H1 (cell line): Measurements from ENCODE around the gene MARCHF10. TPM values are rescaled to one million over a fixed set of nuclear protein-coding genes. Genes with fewer than 3 reads are reported as not detected.

Experiments used
- CTCF ChIA-PET: fragments of 300-600 bp; sonication (Branson Sonifier 250); formaldehyde crosslinking; loops from one replicate; lab custom pipeline; 2021; ENCODE audit not compliant: partially characterized antibody; lab: Charles Lee
- POLR2A ChIA-PET: fragments of 300-600 bp; sonication (Branson Sonifier 250); formaldehyde crosslinking; loops from one replicate; lab custom pipeline; 2021; ENCODE audit warnings: inconsistent platforms; ENCODE audit not compliant: partially characterized antibody; lab: Charles Lee
- DNase-seq, 2 experiments: peaks; one replicate each; pipeline versions ENCODE4 v3.0.0 to v3.0.0-alpha.2; 2010 to 2022; ENCODE audit warnings: low spot score in 2 of 2, low read depth in 1 of 2, mixed read lengths in 1 of 2
- FAIRE-seq: peaks from 2 replicates; lab custom pipeline; 2011; peaks lifted over from hg19 to GRCh38; lab: Jason Lieb, UNC
- H2AFZ ChIP-seq: 2 replicates; pipeline ENCODE4 v1.8.1; 2012; ENCODE audit warnings: low read length, inconsistent platforms
- H2AK5ac ChIP-seq: 2 replicates; pipeline ENCODE4 v1.6.1; 2013; ENCODE audit warnings: low read depth, low read length
- H2BK120ac ChIP-seq: replicated peaks from 2 replicates; pipeline ENCODE3; 2013; ENCODE audit warnings: low read depth, low read length, inconsistent platforms
- H2BK12ac ChIP-seq: 2 replicates; pipeline ENCODE4 v1.6.1; 2013; ENCODE audit warnings: low read depth, low read length
- H2BK15ac ChIP-seq: 2 replicates; pipeline ENCODE4 v1.6.1; 2013; ENCODE audit warnings: low read length
- H2BK20ac ChIP-seq: 2 replicates; pipeline ENCODE4 v1.6.1; 2013; ENCODE audit warnings: low read length
- H2BK5ac ChIP-seq: 2 replicates; pipeline ENCODE4 v1.6.1; 2013; ENCODE audit warnings: low read depth, low read length
- H3K14ac ChIP-seq: 2 replicates; pipeline ENCODE4 v1.6.1; 2013; ENCODE audit warnings: inconsistent platforms; ENCODE audit not compliant: insufficient read length
- H3K18ac ChIP-seq: 2 replicates; pipeline ENCODE4 v1.6.1; 2013; ENCODE audit warnings: low read length; ENCODE audit errors: extremely low read depth
- H3K23ac ChIP-seq: 2 replicates; pipeline ENCODE4 v1.6.1; 2013; ENCODE audit warnings: inconsistent platforms; ENCODE audit not compliant: insufficient read length
- H3K23me2 ChIP-seq: 2 replicates; pipeline ENCODE4 v1.6.1; 2013; ENCODE audit warnings: low read depth, low read length
- H3K27ac ChIP-seq: 2 replicates; pipeline ENCODE4 v1.6.1; 2011; ENCODE audit warnings: low read depth, low read length, inconsistent platforms
- H3K27me3 ChIP-seq, 4 experiments: replicated peaks in 1 of 4; 1 replicate in 1 of 4; 2 replicates in 3 of 4; pipeline versions ENCODE4 v1.6.1 to v1.8.1; 2011 to 2013; ENCODE audit warnings: low read length in 3 of 4, mild to moderate bottlenecking in 3 of 4, inconsistent platforms in 2 of 4, mixed read lengths in 2 of 4, moderate library complexity in 1 of 4; ENCODE audit not compliant: control insufficient read depth in 3 of 4, insufficient read depth in 3 of 4; ENCODE audit errors: extremely low read depth in 1 of 4
- H3K36me3 ChIP-seq, 4 experiments: 2 replicates each; pipeline versions ENCODE4 v1.6.1 to v1.8.1; 2011 to 2013; ENCODE audit warnings: mild to moderate bottlenecking in 4 of 4, low read length in 3 of 4, moderate library complexity in 2 of 4, control low read depth in 1 of 4, inconsistent platforms in 1 of 4; ENCODE audit not compliant: insufficient read depth in 4 of 4, control insufficient read depth in 2 of 4
- H3K4ac ChIP-seq: replicated peaks from 2 replicates; pipeline ENCODE3; 2013; ENCODE audit warnings: low read length, low read depth, mixed read lengths, inconsistent platforms; ENCODE audit not compliant: insufficient read length
- H3K4me1 ChIP-seq, 4 experiments: replicated peaks in 1 of 4; 1 replicate in 1 of 4; 2 replicates in 3 of 4; pipeline versions ENCODE4 v1.6.1 to v1.8.1; 2011 to 2013; ENCODE audit warnings: low read length in 3 of 4, inconsistent platforms in 2 of 4, mixed read lengths in 1 of 4; ENCODE audit not compliant: insufficient read depth in 4 of 4, control insufficient read depth in 3 of 4
- H3K4me2 ChIP-seq, 2 experiments: 2 replicates each; pipeline versions ENCODE4 v1.6.1 to v1.8.1; 2011 to 2013; ENCODE audit warnings: low read depth in 2 of 2, low read length in 2 of 2, control low read depth in 1 of 2, inconsistent platforms in 1 of 2, mild to moderate bottlenecking in 1 of 2; ENCODE audit not compliant: insufficient read depth in 1 of 2
- H3K4me3 ChIP-seq, 4 experiments: fragments of 200-600, 300-600 bp in 1 of 4; sonication (generic), shearing (Covaris generic), sonication (Bioruptor Twin) in 1 of 4; 2 replicates each; pipeline versions ENCODE4 v1.5.1 to v1.8.1; 2011 to 2016; ENCODE audit warnings: low read length in 4 of 4, low read depth in 3 of 4, control low read depth in 2 of 4, inconsistent platforms in 2 of 4, mild to moderate bottlenecking in 2 of 4, mixed read lengths in 1 of 4, moderate library complexity in 1 of 4; ENCODE audit not compliant: insufficient read depth in 2 of 4; ENCODE audit errors: extremely low read depth in 1 of 4
- H3K56ac ChIP-seq: replicated peaks from 2 replicates; pipeline ENCODE3; 2013; ENCODE audit warnings: low read depth, mild to moderate bottlenecking, mixed read lengths, low read length, inconsistent platforms; ENCODE audit not compliant: insufficient read length
- H3K79me1 ChIP-seq: 2 replicates; pipeline ENCODE4 v1.6.1; 2013; ENCODE audit warnings: low read depth, low read length, control low read depth
- H3K79me2 ChIP-seq, 2 experiments: 2 replicates each; pipeline versions ENCODE4 v1.6.1 to v1.8.1; 2012 to 2013; ENCODE audit warnings: low read length in 2 of 2, mild to moderate bottlenecking in 2 of 2, inconsistent platforms in 1 of 2; ENCODE audit not compliant: insufficient read depth in 2 of 2, control insufficient read depth in 1 of 2
- H3K9ac ChIP-seq, 4 experiments: replicated peaks in 1 of 4; 1 replicate in 1 of 4; 2 replicates in 3 of 4; pipeline versions ENCODE4 v1.6.1 to v1.8.1; 2011 to 2013; ENCODE audit warnings: low read depth in 3 of 4, low read length in 3 of 4, control low read depth in 2 of 4, mild to moderate bottlenecking in 2 of 4, moderate library complexity in 2 of 4, inconsistent platforms in 1 of 4; ENCODE audit errors: extremely low read depth in 1 of 4
- H3K9me3 ChIP-seq, 2 experiments: 2 replicates each; pipeline versions ENCODE4 v1.6.1 to v1.8.1; 2012 to 2013; ENCODE audit warnings: mild to moderate bottlenecking in 2 of 2, moderate library complexity in 2 of 2, control low read depth in 1 of 2, inconsistent platforms in 1 of 2, low read depth in 1 of 2, low read length in 1 of 2, mixed read lengths in 1 of 2; ENCODE audit not compliant: insufficient read depth in 2 of 2
- H4K20me1 ChIP-seq, 2 experiments: replicated peaks in 1 of 2; 2 replicates each; pipeline versions ENCODE3 to v1.8.1; 2011 to 2013; ENCODE audit warnings: inconsistent platforms in 2 of 2, low read length in 2 of 2, mild to moderate bottlenecking in 1 of 2; ENCODE audit not compliant: insufficient read depth in 2 of 2, control insufficient read depth in 1 of 2
- H4K5ac ChIP-seq: 2 replicates; pipeline ENCODE4 v1.6.1; 2013; ENCODE audit warnings: low read length, low read depth, mixed read lengths, inconsistent platforms; ENCODE audit not compliant: insufficient read length
- H4K8ac ChIP-seq: 2 replicates; pipeline ENCODE4 v1.8.0; 2013; ENCODE audit warnings: mild to moderate bottlenecking, moderate library complexity, low read length, inconsistent platforms; ENCODE audit not compliant: insufficient read depth; ENCODE audit errors: extremely low read depth
- H4K91ac ChIP-seq: replicated peaks from 2 replicates; pipeline ENCODE3; 2013; ENCODE audit warnings: low read length, mixed read lengths, inconsistent platforms; ENCODE audit not compliant: insufficient read length
- CHD2 ChIP-seq: IDR thresholded peaks from 2 replicates; pipeline ENCODE4 v1.6.1; 2012; ENCODE audit warnings: low read length, improper control_type of control experiment
- CREB1 ChIP-seq: IDR thresholded peaks from 2 replicates; pipeline ENCODE4 v1.6.1; 2012; ENCODE audit warnings: inconsistent platforms
- CTCF ChIP-seq, 3 experiments: IDR thresholded peaks; 1 replicate in 2 of 3; 2 replicates in 1 of 3; pipeline versions ENCODE4 v1.5.1 to v1.6.1; 2011; ENCODE audit warnings: low read length in 3 of 3, mild to moderate bottlenecking in 3 of 3, inconsistent platforms in 2 of 3, low read depth in 1 of 3, moderate library complexity in 1 of 3; ENCODE audit not compliant: insufficient read depth in 1 of 3; ENCODE audit errors: control extremely low read depth in 1 of 3
- JUND ChIP-seq: IDR thresholded peaks from 2 replicates; pipeline ENCODE4 v1.6.1; 2011; ENCODE audit warnings: mild to moderate bottlenecking, improper control_type of control experiment, low read length
- MAFK ChIP-seq: IDR thresholded peaks from 2 replicates; pipeline ENCODE4 v1.6.1; 2012; ENCODE audit warnings: low read depth, mild to moderate bottlenecking, improper control_type of control experiment, low read length
- MAX ChIP-seq: IDR thresholded peaks from 2 replicates; pipeline ENCODE4 v1.6.1; 2012; ENCODE audit warnings: inconsistent platforms
- NRF1 ChIP-seq: IDR thresholded peaks from 2 replicates; pipeline ENCODE4 v1.6.1; 2011; ENCODE audit warnings: mild to moderate bottlenecking, low read depth, low read length, improper control_type of control experiment
- RBBP5 ChIP-seq: IDR thresholded peaks from 2 replicates; pipeline ENCODE4 v1.7.1; 2012; ENCODE audit warnings: low read depth, mild to moderate bottlenecking, inconsistent platforms, low read length, moderate library complexity, borderline replicate concordance
- SP2 ChIP-seq: IDR thresholded peaks from 2 replicates; pipeline ENCODE4 v1.6.1; 2012; ENCODE audit warnings: mild to moderate bottlenecking, low read length, inconsistent platforms
- SP4 ChIP-seq: IDR thresholded peaks from 2 replicates; pipeline ENCODE4 v1.6.1; 2012; ENCODE audit warnings: low read length, inconsistent platforms
- SUZ12 ChIP-seq: fragments of 200-600 bp; sonication (generic); IDR thresholded peaks from 2 replicates; pipeline ENCODE4 v1.6.1; 2012; ENCODE audit warnings: mild to moderate bottlenecking, inconsistent platforms, low read length, moderate library complexity, mixed read lengths
- TBP ChIP-seq: IDR thresholded peaks from 2 replicates; pipeline ENCODE4 v1.6.1; 2011; ENCODE audit warnings: low read depth, low read length, improper control_type of control experiment
- TCF12 ChIP-seq: IDR thresholded peaks from 2 replicates; pipeline ENCODE4 v1.6.1; 2011; ENCODE audit warnings: low read depth, mild to moderate bottlenecking, low read length
- TEAD4 ChIP-seq: IDR thresholded peaks from 2 replicates; pipeline ENCODE4 v1.6.1; 2012; ENCODE audit warnings: low read depth, low read length, inconsistent platforms, mixed read lengths
- WGBS, 2 experiments: shearing (Covaris generic) in 1 of 2; methylation state at CpG; one replicate each; pipeline versions ENCODE4 v1.1.6 to v1.1.7; 2013 to 2015; ENCODE audit warnings: low lambda C conversion rate in 2 of 2, mixed read lengths in 2 of 2, inconsistent platforms in 1 of 2, low coverage in 1 of 2, missing lambda C conversion rate in 1 of 2; ENCODE audit not compliant: insufficient replicate concordance in 2 of 2, insufficient coverage in 1 of 2, insufficient read length in 1 of 2; ENCODE audit errors: extremely low coverage in 1 of 2, missing lambda C conversion rate in 1 of 2; 5-methylcytosine and 5-hydroxymethylcytosine counted together
- polyA plus RNA-seq, 7 experiments: library from polyadenylated mRNA; depleted of rRNA in 3 of 7; stranded (reverse) in 5 of 7; unstranded in 2 of 7; fragments of >200 nt in 5 of 7; fragments of 200-250 nt in 2 of 7; gene quantifications; 1 replicate in 5 of 7; 2 replicates in 1 of 7; 4 replicates in 1 of 7; pipeline versions ENCODE4 v1.2.1 to v1.2.3, GENCODE V29; 2011 to 2013; ENCODE audit warnings: missing spikeins in 2 of 7, mixed read lengths in 2 of 7
- total RNA-seq: library from RNA; stranded (reverse); fragmentation: NEBNext Ultra II Directional; extraction: Animal tissue kit (Norgen Biotek cat#: 25700); gene quantifications from 2 replicates; pipeline ENCODE4 v1.2.1, GENCODE V29; 2021

MARCHF10 gene
- total and polyA plus RNA-seq, 2 of the 8 experiments (the other 6 are each of a cell fraction or from before 2014, with no cell fraction given): 0.48 to 0.73 TPM

GRCh38 chr17:62787366-62787765 lies 20.7 kb downstream of the MARCHF10 start:
- H3K9ac ChIP-seq: no peak overlapping the region
- no peak for TF ChIP-seq TCF12
- TF ChIP-seq CHD2: no peak
- TF ChIP-seq MAFK: no peak
- TF ChIP-seq RBBP5: no peak
- no peak for TF ChIP-seq TEAD4
- TF ChIP-seq NRF1: no peak
- no peak for TF ChIP-seq CREB1
- TF ChIP-seq SUZ12: no peak
- TF ChIP-seq CTCF (IDR thresholded peaks at IDR 0.05; ENCODE audit: control extremely low read depth in 1 of 3, insufficient read depth in 1 of 3, low read depth in 1 of 3, low read length in 3 of 3): no peak
- no peak for TF ChIP-seq TBP
- no peak for TF ChIP-seq MAX
- no peak for TF ChIP-seq SP2
- TF ChIP-seq SP4: no peak
- TF ChIP-seq JUND: no peak

More at GRCh38 chr17:62787366-62787765, 20.7 kb downstream of the MARCHF10 start:
- H3K14ac ChIP-seq: no peak overlapping the region
- no peak for DNase-seq
- WGBS, 2 experiments: 87% methylated on average over 2 of the region's 2 CpGs; no CpG with 5 or more reads in 1 of the 2 experiments
- no peak overlapping the region for H2BK120ac ChIP-seq
- H3K4me1 ChIP-seq: no peaks in the 10 kb centered on the region
- H3K4ac ChIP-seq: no peak overlapping the region
- H3K18ac ChIP-seq: no peak overlapping the region
- no peak overlapping the region for H3K56ac ChIP-seq
- no peak overlapping the region for H4K91ac ChIP-seq
- no peak overlapping the region for H3K4me3 ChIP-seq
- H2BK5ac ChIP-seq: no peak overlapping the region
- no peaks in the 10 kb centered on the region for H3K36me3 ChIP-seq
- no peaks in the 10 kb centered on the region for H4K20me1 ChIP-seq
- no peak overlapping the region for H2AK5ac ChIP-seq
- H2BK20ac ChIP-seq: no peak overlapping the region
- H2BK15ac ChIP-seq: no peak overlapping the region
- no peak overlapping the region for H3K27ac ChIP-seq
- CTCF ChIA-PET: interaction anchor here (0.7 to 1.2 kb wide), 2 partner anchors 15 to 1072 kb away, joined by 3 read pairs; no protein-coding TSS in a partner anchor
- H3K23me2 ChIP-seq: peaks cover 2% of the 10 kb centered on the region; the same call in 1 of the 2 replicates
- H3K23ac ChIP-seq: no peak overlapping the region
- H3K4me2 ChIP-seq: no peak overlapping the region
- no peaks in the 10 kb centered on the region for H3K9me3 ChIP-seq
- H4K5ac ChIP-seq: no peak overlapping the region
- no peaks in the 10 kb centered on the region for H3K79me1 ChIP-seq
- no peak overlapping the region for H2AFZ ChIP-seq
- no peaks in the 10 kb centered on the region for H3K79me2 ChIP-seq
- POLR2A ChIA-PET: no interaction called here
- H3K27me3 ChIP-seq: no peaks in the 10 kb centered on the region
- H4K8ac ChIP-seq: no peak overlapping the region
- no peak for FAIRE-seq
- no peak overlapping the region for H2BK12ac ChIP-seq
